ENCODE data around the gene DNAH5.
"Not testable (repeated sequence)": the region's sequence is repeated elsewhere in the genome, so short reads cannot be mapped to it uniquely, and the experiment has no call there.

DNAH5 gene

GRCh38 chr5:13944560-13945199, at the start of gene DNAH5:
Gene DNAH5, minus strand, starts transcription at chr5:13944688. Its CDS starts 250 bp downstream, at chr5:13944438.
- DNase-seq = no peak

- DNase-seq = no peak
Measured at GRCh38 chr5:13993926-13994325, 49.4 kb upstream of the DNAH5 start.

- DNase-seq = no peak
Measured at GRCh38 chr5:13992795-13993194, 48.3 kb upstream of the DNAH5 start.

- DNase-seq = no peak
Measured at GRCh38 chr5:13991365-13991764, 46.9 kb upstream of the DNAH5 start.

DNA sequence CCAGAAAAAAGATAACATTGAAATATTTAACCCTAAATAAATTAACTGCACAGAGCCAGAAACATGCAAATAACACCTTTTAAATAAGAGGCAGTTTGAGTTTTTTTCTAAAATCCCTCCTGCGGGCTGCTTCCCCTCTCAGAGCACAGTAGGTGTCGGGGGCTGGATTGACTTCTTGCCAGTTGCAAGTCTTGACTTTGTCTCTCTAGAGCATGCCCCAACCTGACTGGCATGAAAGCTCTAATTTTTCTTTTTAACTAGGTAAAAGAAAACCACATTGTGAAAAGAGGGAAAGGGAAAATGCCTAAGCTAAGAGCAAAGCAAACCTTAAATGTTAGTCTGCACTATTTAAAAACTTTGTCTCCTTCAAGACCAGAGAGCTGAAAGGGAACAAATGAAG, 46.4 kb upstream of the DNAH5 start:
- no peak for DNase-seq

DNA sequence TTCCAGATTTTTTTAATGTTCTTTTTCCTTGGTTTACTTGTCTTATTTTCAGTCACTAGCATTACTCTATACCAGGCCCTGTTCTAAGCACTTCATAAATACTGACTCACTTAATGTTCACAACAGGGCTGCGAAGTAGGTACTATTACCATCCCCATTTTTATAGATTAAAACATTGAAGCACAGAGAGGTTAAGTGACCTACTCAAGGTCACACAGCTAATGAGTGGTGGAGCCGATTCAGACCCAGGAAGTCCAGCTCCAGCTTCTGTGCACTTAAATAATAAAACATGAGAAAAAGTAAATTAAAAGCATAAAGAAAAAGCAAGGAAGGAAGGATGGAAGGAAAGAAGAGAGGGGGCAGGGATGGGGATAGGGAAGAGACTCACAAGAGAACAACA, 45.3 kb upstream of the DNAH5 start:
- DNase-seq = no peak

DNA sequence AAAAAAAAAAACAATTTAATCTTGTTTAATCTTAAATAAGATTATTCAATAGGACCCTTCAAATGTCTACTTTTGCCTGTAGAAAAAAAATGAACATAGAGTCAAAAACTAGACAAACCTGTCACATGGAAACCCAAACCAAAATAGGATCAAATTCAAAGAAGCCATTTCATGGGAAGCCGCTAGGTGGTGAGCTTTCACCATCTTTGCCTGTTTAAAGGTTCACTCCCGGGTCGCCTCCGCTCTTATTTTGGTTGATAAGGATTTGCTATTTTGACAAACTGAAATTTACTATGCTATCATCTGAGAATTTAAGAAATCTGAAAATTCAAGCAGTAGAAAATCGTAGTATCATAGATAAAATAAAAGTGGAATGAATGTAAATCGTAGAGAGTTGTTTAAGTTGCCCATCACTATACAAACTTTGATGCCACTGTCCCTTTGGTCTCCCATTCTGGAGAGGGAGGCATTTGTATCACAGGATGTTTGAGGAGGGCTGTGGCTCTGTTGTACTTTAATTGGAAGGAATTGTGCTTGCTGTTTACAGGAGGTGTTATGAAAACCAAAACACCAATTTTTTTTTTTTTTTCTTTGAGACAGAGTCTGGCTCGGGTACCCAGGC, 43.5 kb upstream of the DNAH5 start:
- peak in 20 of 56 donors; percentile 3 to 65 (median 16) for DNase-seq

- DNase-seq = no peak
Measured at GRCh38 chr5:13985731-13986418, 41.4 kb upstream of the DNAH5 start.

DNA sequence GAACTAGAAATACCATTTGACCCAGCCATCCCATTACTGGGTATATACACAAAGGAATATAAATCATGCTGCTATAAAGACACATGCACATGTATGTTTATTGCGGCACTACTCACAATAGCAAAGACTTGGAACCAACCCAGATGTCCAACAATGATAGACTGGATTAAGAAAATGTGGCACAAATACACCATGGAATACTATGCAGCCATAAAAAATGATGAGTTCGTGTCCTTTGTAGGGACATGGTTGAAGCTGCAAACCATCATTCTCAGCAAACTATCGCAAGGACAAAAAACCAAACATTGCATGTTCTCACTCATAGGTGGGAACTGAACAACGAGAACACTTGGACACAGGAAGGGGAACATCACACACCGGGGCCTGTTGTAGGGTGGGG, 40.4 kb upstream of the DNAH5 start:
- not testable (repeated sequence) for DNase-seq

DNA sequence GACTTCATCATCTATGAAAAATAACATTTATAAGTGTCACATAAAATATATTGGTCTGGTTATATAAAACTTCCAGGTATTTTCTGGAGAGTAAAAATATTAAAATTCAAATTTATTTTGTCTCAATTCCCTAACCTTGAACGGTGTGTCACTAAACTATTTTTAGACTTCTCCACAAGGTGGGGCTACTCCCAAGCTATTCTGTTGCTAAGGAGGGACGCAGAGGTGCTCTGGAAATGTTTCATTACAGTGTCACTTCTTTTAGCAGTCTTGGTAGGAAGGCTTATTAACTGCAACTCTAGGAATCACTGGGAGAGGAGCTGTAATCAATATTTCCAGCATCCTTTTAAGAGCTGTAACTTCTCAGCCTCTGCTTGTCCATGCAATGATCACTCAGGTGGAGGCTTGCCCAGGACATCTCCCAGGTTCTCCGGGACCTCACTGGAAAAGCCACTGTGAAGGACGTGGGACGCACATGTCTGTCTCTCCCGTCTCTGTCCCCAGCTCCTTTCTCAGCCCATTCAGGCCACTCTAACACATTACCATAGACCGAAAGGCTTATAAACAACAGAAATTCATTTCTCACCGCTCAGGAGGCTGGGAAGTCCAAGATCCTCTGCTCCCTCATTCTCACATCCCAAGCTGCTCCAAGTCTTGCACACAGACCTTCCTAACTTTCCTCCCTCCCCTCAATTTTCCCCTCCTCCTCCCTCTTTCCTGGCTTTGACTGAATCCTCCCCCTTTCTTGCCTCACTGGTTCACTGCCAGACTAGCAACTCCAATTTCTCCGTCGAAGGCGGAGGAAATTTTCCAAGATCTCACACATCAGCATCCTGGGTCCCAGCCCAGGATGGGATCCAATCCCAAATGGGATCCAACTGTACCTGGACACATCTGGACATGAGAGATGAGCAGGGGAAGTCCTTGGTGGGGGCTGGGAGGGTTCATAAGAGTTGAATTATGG, 32.7 kb upstream of the DNAH5 start:
- peak in 1 of 56 donors; percentile 35 for DNase-seq

- DNase-seq = no peak
Measured at GRCh38 chr5:13976223-13976622, 31.7 kb upstream of the DNAH5 start.

DNA sequence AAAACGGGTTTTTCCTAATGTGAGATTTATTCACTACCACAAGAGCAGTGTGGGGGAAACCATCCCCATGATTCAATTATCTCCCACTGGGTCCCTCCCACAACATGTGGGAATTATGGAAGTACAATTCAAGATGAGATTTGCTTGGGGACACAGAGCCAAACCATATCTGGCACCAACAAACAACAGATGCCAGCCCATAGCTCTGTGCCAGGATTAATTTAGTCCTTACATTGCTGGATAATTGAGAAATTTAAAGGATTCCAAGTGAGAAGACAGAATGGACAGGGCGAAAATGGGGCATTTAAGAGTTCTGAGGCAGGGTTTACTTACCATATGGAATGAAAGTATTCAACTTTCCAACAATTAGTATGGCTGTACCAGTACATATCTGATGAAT, 30.8 kb upstream of the DNAH5 start:
- DNase-seq = no peak

- DNase-seq = no peak
Measured at GRCh38 chr5:13973724-13974123, 29.2 kb upstream of the DNAH5 start.

DNA sequence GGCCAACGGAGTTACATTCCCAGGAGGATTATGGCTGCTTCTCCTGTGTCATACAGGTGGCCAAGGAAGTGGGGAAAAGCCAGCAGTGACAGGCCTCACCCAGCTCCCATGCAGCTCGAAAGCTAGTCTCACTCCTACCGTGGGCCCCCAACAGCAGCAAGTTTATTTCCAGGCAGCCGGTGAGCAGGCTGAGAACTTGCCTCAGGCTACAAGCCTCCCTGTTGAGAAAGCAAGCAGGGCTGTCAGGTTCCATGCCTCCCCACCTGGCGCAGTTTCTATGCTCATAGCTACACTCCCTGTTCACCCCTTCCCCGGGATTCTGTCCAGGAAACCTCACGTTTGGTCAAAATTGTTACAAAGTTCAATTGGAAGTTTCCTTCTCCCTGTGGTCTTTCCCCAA, 27.5 kb upstream of the DNAH5 start:
- DNase-seq = no peak

- peak in 9 of 56 donors; percentile 4 to 49 (median 23) for DNase-seq
Measured at GRCh38 chr5:13957032-13957645, 12.7 kb upstream of the DNAH5 start.

DNA sequence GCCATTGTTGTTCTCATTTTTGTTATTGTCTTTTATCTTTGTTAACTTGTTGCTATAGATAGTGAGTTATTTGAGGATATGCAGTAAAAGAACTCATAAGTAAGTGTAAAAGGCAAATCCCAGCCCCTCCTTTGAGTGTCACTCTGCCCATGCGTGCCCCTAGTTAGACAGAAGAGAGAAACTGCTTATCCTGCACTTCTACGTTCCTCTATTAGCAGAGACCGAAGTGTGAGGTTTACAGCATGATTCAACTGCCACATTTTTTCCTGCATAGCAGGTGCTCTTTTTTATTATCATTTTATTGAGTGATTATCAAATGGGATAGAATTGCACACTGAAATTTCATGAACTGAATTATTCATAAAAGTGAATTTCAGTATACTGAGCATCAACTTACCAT, 12.0 kb upstream of the DNAH5 start:
- DNase-seq = no peak

DNA sequence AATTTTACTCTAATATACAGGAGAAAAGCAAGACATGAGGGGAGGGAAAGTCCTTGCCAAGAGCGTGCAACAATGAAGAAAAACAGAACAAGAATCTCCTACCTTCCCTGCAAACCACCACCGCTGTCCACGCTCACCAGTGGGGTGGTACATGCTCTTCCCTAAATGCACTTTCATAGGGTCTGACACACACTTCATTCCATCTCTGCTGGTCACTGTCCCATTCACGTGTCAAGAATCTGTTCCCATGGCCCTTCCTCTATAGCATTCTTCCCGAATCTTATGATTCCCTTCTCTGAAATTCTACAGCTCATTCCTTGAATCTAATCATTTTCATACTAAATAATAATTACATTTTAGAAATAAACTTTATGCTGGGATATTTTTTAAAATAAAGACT, 11.4 kb upstream of the DNAH5 start:
- DNase-seq = no peak

GRCh38 chr5:13946111-13946510, 1.6 kb upstream of the DNAH5 start:
- peak in 3 of 56 donors; percentile 8 to 22 (median 18) for DNase-seq

DNA sequence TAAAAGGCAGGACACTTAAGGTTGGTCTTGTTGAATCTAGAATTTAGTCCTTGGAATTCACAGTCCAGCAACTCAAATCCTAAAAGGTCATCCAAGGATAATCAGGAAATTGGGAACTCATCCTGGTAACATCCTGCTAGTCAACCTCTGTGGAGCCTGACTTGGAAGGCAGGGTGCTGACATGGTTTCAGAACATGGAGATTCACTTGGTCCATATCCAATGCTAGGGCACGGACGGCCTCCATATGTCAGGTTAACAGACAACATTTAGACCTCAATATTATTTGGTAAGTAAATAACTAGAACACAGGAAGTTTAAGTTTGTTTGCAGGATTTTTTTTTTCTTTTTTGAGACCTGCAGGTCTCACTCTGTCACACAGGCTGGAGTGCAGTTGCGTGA, 783 bp upstream of the DNAH5 start:
- DNase-seq = no peak

- peak in 1 of 56 donors; percentile 31 for DNase-seq
Measured at GRCh38 chr5:13943676-13944075, 812 bp downstream of the DNAH5 start.

DNA sequence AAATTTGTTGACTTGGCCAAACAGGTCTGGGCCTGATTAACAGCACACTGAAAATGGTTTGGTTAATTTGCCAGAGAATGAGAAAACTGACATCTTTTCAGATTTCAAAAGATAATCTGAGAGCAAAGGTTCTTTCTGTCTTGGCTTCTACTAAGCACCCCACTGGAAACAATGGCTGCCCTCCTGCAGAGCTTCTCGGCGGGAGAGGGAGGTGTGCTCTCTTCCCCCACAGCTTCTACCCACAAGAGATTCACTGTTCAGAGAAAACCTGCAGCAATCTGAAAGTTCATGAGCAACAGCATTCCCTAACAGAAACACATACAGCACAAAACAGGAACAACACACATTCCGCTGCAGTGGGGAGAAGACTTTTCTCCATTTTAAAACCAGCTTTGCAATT, 3.0 kb downstream of the DNAH5 start:
- DNase-seq = no peak

Measured in amygdala (tissue), 56 donors.